Nephron (organoid): ENCODE results near the gene SNTB2.

Experiments
- H3K27ac Mint-ChIP-seq, 3 experiments: 2 replicates each; pipeline ENCODE4 v1.8.0; 2020; ENCODE audit warnings: mixed read lengths in 3 of 3, mild to moderate bottlenecking in 2 of 3, moderate library complexity in 1 of 3
- H3K27me3 Mint-ChIP-seq: 2 replicates; pipeline ENCODE4 v1.8.0; 2021; ENCODE audit warnings: low read depth, mild to moderate bottlenecking, moderate library complexity, mixed read lengths
- H3K36me3 Mint-ChIP-seq: 2 replicates; pipeline ENCODE4 v1.8.0; 2020; ENCODE audit warnings: low read depth, mixed read lengths
- H3K4me1 Mint-ChIP-seq: 2 replicates; pipeline ENCODE4 v1.8.0; 2020; ENCODE audit warnings: mixed read lengths
- H3K4me3 Mint-ChIP-seq, 3 experiments: 2 replicates each; pipeline ENCODE4 v1.8.0; 2020; ENCODE audit warnings: mild to moderate bottlenecking in 3 of 3, mixed read lengths in 3 of 3, moderate library complexity in 2 of 3
- H3K9me3 Mint-ChIP-seq: 2 replicates; pipeline ENCODE4 v1.8.0; 2020; ENCODE audit warnings: mixed read lengths
- CTCF ChIP-seq, 3 experiments: fragments of 200-600 bp; sonication (generic); IDR thresholded peaks; one replicate each; pipeline ENCODE4 v1.5.0; 2021; ENCODE audit warnings: antibody characterized with exemption in 3 of 3; ENCODE audit not compliant: unreplicated experiment in 3 of 3

The SNTB2 gene

GRCh38 chr16:69166221-69166833 lies 20.6 kb upstream of the SNTB2 start:
- no peaks in the 10 kb centered on the region for H3K9me3 Mint-ChIP-seq
- H3K36me3 Mint-ChIP-seq: peaks cover 66% of the 10 kb centered on the region
- H3K4me1 Mint-ChIP-seq: peaks cover 18% of the 10 kb centered on the region
- H3K4me3 Mint-ChIP-seq: no peak overlapping the region
- no peaks in the 10 kb centered on the region for H3K27me3 Mint-ChIP-seq
- no peak for TF ChIP-seq CTCF (IDR thresholded peaks at IDR 0.05; ENCODE audit: unreplicated experiment in 3 of 3)
- H3K27ac Mint-ChIP-seq: peak overlapping the region in 2 of 3 experiments; percentile 8 to 33

- Mint-ChIP-seq H3K36me3 (peaks cover 65% of the 10 kb centered on the region), H3K4me3 (no peak overlapping the region)
- no peak for TF ChIP-seq CTCF (IDR thresholded peaks at IDR 0.05; ENCODE audit: unreplicated experiment in 3 of 3)
These were observed 19.7 kb upstream of the SNTB2 start for GRCh38 chr16:69166946-69167930.

GRCh38 chr16:69169051-69169450 lies 17.9 kb upstream of the SNTB2 start:
- TF ChIP-seq CTCF (IDR thresholded peaks at IDR 0.05; ENCODE audit: unreplicated experiment in 3 of 3): no peak
- Mint-ChIP-seq H3K27me3 (no peaks in the 10 kb centered on the region), H3K9me3 (no peaks in the 10 kb centered on the region), H3K27ac (no peak overlapping the region), H3K4me3 (no peak overlapping the region), H3K36me3 (peaks cover 58% of the 10 kb centered on the region), H3K4me1 (peaks cover 33% of the 10 kb centered on the region)

More at GRCh38 chr16:69166946-69167930, 19.7 kb upstream of the SNTB2 start:
- Mint-ChIP-seq H3K9me3 (no peaks in the 10 kb centered on the region), H3K27me3 (no peaks in the 10 kb centered on the region), H3K27ac (peak overlapping the region in 2 of 3 experiments; percentile 3 to 33), H3K4me1 (peaks cover 26% of the 10 kb centered on the region)

- Mint-ChIP-seq H3K9me3 (no peaks in the 10 kb centered on the region), H3K27ac (peak overlapping the region; percentile 81 to 99 (median 90)), H3K36me3 (peaks cover 53% of the 10 kb centered on the region), H3K27me3 (no peaks in the 10 kb centered on the region), H3K4me3 (no peak overlapping the region), H3K4me1 (peaks cover 33% of the 10 kb centered on the region)
- TF ChIP-seq CTCF (IDR thresholded peaks at IDR 0.05; ENCODE audit: unreplicated experiment in 3 of 3): no peak
These were observed 17.2 kb upstream of the SNTB2 start for GRCh38 chr16:69169607-69170352.

- H3K36me3 Mint-ChIP-seq: peaks cover 39% of the 10 kb centered on the region
- no peaks in the 10 kb centered on the region for H3K9me3 Mint-ChIP-seq
- no peak overlapping the region for H3K4me3 Mint-ChIP-seq
- peaks cover 29% of the 10 kb centered on the region for H3K4me1 Mint-ChIP-seq
- TF ChIP-seq CTCF (IDR thresholded peaks at IDR 0.05; ENCODE audit: unreplicated experiment in 3 of 3): no peak
- no peaks in the 10 kb centered on the region for H3K27me3 Mint-ChIP-seq
- peak overlapping the region; percentile 90 to 99 (median 97) for H3K27ac Mint-ChIP-seq
These were observed 15.5 kb upstream of the SNTB2 start for GRCh38 chr16:69171325-69172084.
